DOHH2 (cell line): ENCODE results near the gene GRHL3.

Source experiments
- H3F3A ChIP-seq: fragments of 200-600 bp; sonication (generic), shearing (Covaris generic); 2 replicates; pipeline ENCODE4 v1.6.0; 2016; ENCODE audit warnings: antibody characterized with exemption, mild to moderate bottlenecking; ENCODE audit not compliant: control insufficient read depth, insufficient read depth
- H3K27ac ChIP-seq: fragments of 200-600 bp; sonication (generic); 2 replicates; pipeline ENCODE4 v1.5.1; 2014; ENCODE audit warnings: low read depth, mild to moderate bottlenecking, low read length, moderate library complexity
- H3K27me3 ChIP-seq: fragments of 200-600 bp; sonication (generic); 2 replicates; pipeline ENCODE4 v1.6.1; 2014; ENCODE audit warnings: mild to moderate bottlenecking, low read length, mixed read lengths; ENCODE audit not compliant: control insufficient read depth
- H3K36me3 ChIP-seq: fragments of 200-600 bp; sonication (generic); 2 replicates; pipeline ENCODE4 v1.6.1; 2014; ENCODE audit warnings: mild to moderate bottlenecking, low read length, moderate library complexity, mixed read lengths; ENCODE audit not compliant: control insufficient read depth
- H3K4me1 ChIP-seq: fragments of 200-600 bp; sonication (generic); 2 replicates; pipeline ENCODE4 v1.6.1; 2014; ENCODE audit warnings: mild to moderate bottlenecking, low read length, mixed read lengths; ENCODE audit not compliant: control insufficient read depth
- H3K4me2 ChIP-seq: fragments of 200-600 bp; sonication (generic); 2 replicates; pipeline ENCODE4 v1.6.0; 2014; ENCODE audit warnings: mild to moderate bottlenecking, low read length, moderate library complexity
- H3K4me3 ChIP-seq: fragments of 200-600 bp; sonication (generic); 2 replicates; pipeline ENCODE4 v1.5.1; 2014; ENCODE audit warnings: mild to moderate bottlenecking, low read length, mixed read lengths
- H3K79me2 ChIP-seq: fragments of 200-600 bp; sonication (generic); 2 replicates; pipeline ENCODE4 v1.6.1; 2014; ENCODE audit warnings: mild to moderate bottlenecking, low read length, mixed read lengths; ENCODE audit not compliant: control insufficient read depth
- H3K9me2 ChIP-seq: fragments of 200-600 bp; sonication (generic); replicated peaks from 2 replicates; pipeline ENCODE4 v1.6.1; 2014; ENCODE audit warnings: mild to moderate bottlenecking, low read length, mixed read lengths; ENCODE audit not compliant: control insufficient read depth
- H3K9me3 ChIP-seq: fragments of 200-600 bp; sonication (generic); 2 replicates; pipeline ENCODE4 v1.6.1; 2014; ENCODE audit warnings: antibody characterized with exemption, low read length, mixed read lengths; ENCODE audit not compliant: control insufficient read depth, insufficient read depth
- H4K20me1 ChIP-seq: fragments of 200-600 bp; sonication (generic); 2 replicates; pipeline ENCODE4 v1.6.0; 2014; ENCODE audit warnings: low read depth, mild to moderate bottlenecking, antibody characterized with exemption, low read length, moderate library complexity; ENCODE audit not compliant: control insufficient read depth, insufficient read depth
- CTCF ChIP-seq: fragments of 200-600 bp; sonication (generic); IDR thresholded peaks from one replicate; pipeline ENCODE4 v1.5.1; 2014; ENCODE audit warnings: antibody characterized with exemption, mild to moderate bottlenecking, low read depth, low read length; ENCODE audit not compliant: poor library complexity, severe bottlenecking
- EZH2phosphoT487 ChIP-seq: fragments of 200-600 bp; sonication (generic); IDR thresholded peaks from 2 replicates; pipeline ENCODE4 v1.6.1; 2017; ENCODE audit warnings: borderline replicate concordance, mild to moderate bottlenecking, antibody characterized with exemption, low read length, moderate library complexity, mixed read lengths

GRHL3 gene

GRCh38 chr1:24362396-24362795, 43.2 kb downstream of the GRHL3 start:
- Histone ChIP-seq H3K9me2 (no peaks in the 10 kb centered on the region), H3F3A (no peaks in the 10 kb centered on the region), H3K36me3 (no peaks in the 10 kb centered on the region), H4K20me1 (no peaks in the 10 kb centered on the region), H3K4me2 (no peak overlapping the region), H3K4me1 (no peaks in the 10 kb centered on the region), H3K9me3 (no peaks in the 10 kb centered on the region), H3K27ac (no peak overlapping the region), H3K4me3 (no peak overlapping the region), H3K27me3 (no peaks in the 10 kb centered on the region), H3K79me2 (no peaks in the 10 kb centered on the region)
- no peak for TF ChIP-seq EZH2phosphoT487

GRCh38 chr1:24362982-24363614, 43.9 kb downstream of the GRHL3 start:
- Histone ChIP-seq H3K36me3 (no peaks in the 10 kb centered on the region), H3K4me2 (no peak overlapping the region), H3K4me3 (no peak overlapping the region), H3K79me2 (no peaks in the 10 kb centered on the region), H3K27me3 (no peaks in the 10 kb centered on the region), H3K9me3 (no peaks in the 10 kb centered on the region), H4K20me1 (no peaks in the 10 kb centered on the region), H3F3A (no peaks in the 10 kb centered on the region), H3K27ac (no peak overlapping the region), H3K9me2 (no peaks in the 10 kb centered on the region), H3K4me1 (no peaks in the 10 kb centered on the region)
- TF ChIP-seq CTCF (no peak), EZH2phosphoT487 (no peak)

- Histone ChIP-seq H3K4me1 (no peaks in the 10 kb centered on the region), H3K9me3 (no peaks in the 10 kb centered on the region), H3K4me3 (no peak overlapping the region), H3K9me2 (no peaks in the 10 kb centered on the region), H3F3A (no peaks in the 10 kb centered on the region), H3K79me2 (no peaks in the 10 kb centered on the region), H3K27me3 (no peaks in the 10 kb centered on the region), H3K36me3 (no peaks in the 10 kb centered on the region), H3K4me2 (no peak overlapping the region), H3K27ac (no peak overlapping the region), H4K20me1 (no peaks in the 10 kb centered on the region)
- no peak for TF ChIP-seq CTCF
- no peak for TF ChIP-seq EZH2phosphoT487
Measured at GRCh38 chr1:24363994-24364393, 44.8 kb downstream of the GRHL3 start.

- TF ChIP-seq EZH2phosphoT487, result no peak
- no peak for TF ChIP-seq CTCF
- Histone ChIP-seq H3K4me2 (no peak overlapping the region), H3K27ac (no peak overlapping the region)
Measured at GRCh38 chr1:24364605-24364974, 45.4 kb downstream of the GRHL3 start.

More at GRCh38 chr1:24364605-24364974, 45.4 kb downstream of the GRHL3 start:
- H3K4me3 ChIP-seq, result no peak overlapping the region
- no peaks in the 10 kb centered on the region for H3K27me3 ChIP-seq
- H4K20me1 ChIP-seq, result no peaks in the 10 kb centered on the region
- H3K4me1 ChIP-seq, result no peaks in the 10 kb centered on the region
- H3F3A ChIP-seq, result no peaks in the 10 kb centered on the region
- no peaks in the 10 kb centered on the region for H3K79me2 ChIP-seq
- H3K36me3 ChIP-seq, result no peaks in the 10 kb centered on the region
- no peaks in the 10 kb centered on the region for H3K9me2 ChIP-seq
- no peaks in the 10 kb centered on the region for H3K9me3 ChIP-seq
